ENCODE data around the gene OR52K2.
"Not testable (repeated sequence)": the region's sequence is repeated elsewhere in the genome, so short reads cannot be mapped to it uniquely, and the experiment has no call there.

The OR52K2 gene

GRCh38 chr11:4481240-4481582 lies 32.1 kb downstream of the OR52K2 start:
- no peak for DNase-seq

- no peak for DNase-seq
Measured at GRCh38 chr11:4482445-4482844, 33.4 kb downstream of the OR52K2 start, which contains the start of gene OR52K1. Gene OR52K1, plus strand, starts transcription at chr11:4482646. Its CDS starts 6,255 bp downstream, at chr11:4488901.

- DNase-seq = no peak
Measured at GRCh38 chr11:4484310-4484709, 35.2 kb downstream of the OR52K2 start.

- not testable (repeated sequence) for DNase-seq
Measured at GRCh38 chr11:4491405-4491804, 42.3 kb downstream of the OR52K2 start.

- no peak for DNase-seq
Measured at GRCh38 chr11:4491878-4492606, 42.9 kb downstream of the OR52K2 start.

GRCh38 chr11:4493480-4493818 lies 44.4 kb downstream of the OR52K2 start:
- DNase-seq = no peak

- no peak for DNase-seq
Measured at GRCh38 chr11:4495487-4495886, 46.4 kb downstream of the OR52K2 start.

GRCh38 chr11:4495986-4496385 lies 46.9 kb downstream of the OR52K2 start:
- DNase-seq = no peak

GRCh38 chr11:4496557-4497248 lies 47.6 kb downstream of the OR52K2 start:
- no peak for DNase-seq
